SK-N-MC (cell line): ENCODE results near the gene BAG2.

Experiments
- EZH2 ChIP-seq: fragments of 200-600 bp; sonication (generic); IDR thresholded peaks from one replicate; pipeline ENCODE4 v1.6.1; 2017; ENCODE audit warnings: antibody characterized with exemption
- FOXP2 ChIP-seq: optimal IDR thresholded peaks from 2 replicates; pipeline ENCODE3; 2011; ENCODE audit warnings: mild to moderate bottlenecking, moderate library complexity; ENCODE audit not compliant: insufficient read depth; ENCODE audit errors: extremely low read length, control extremely low read depth
- POLR2AphosphoS5 ChIP-seq: IDR thresholded peaks from 2 replicates; pipeline ENCODE4 v1.6.1; 2012; ENCODE audit warnings: mild to moderate bottlenecking, low read depth, low read length, borderline replicate concordance

DNA sequence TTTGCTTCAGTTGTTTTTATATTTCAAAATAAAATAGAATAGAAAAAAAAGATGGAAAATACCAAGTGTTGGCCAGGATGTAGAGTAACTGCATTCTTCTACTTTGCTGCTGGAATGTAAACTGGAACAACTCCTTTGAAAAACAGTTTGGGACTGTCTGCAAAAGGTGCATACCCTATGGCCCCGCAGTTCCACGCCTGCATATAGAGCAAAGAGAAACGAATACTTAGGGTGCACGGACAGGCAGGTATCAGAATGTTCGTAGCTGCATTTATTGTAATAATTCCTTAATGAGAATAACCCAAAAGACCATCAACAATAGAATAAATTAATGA, 50.6 kb downstream of the BAG2 start:
- TF ChIP-seq EZH2: no peak
- no peak for TF ChIP-seq POLR2AphosphoS5
- TF ChIP-seq FOXP2: no peak
